Measurements from ENCODE around the gene RAD51AP2. TPM values are rescaled to one million over a fixed set of nuclear protein-coding genes. Genes with fewer than 3 reads are reported as not detected.
"Not testable (repeated sequence)": the region's sequence is repeated elsewhere in the genome, so short reads cannot be mapped to it uniquely, and the experiment has no call there.

The RAD51AP2 gene
- total RNA-seq, 2 donors from 2014 or later = 4.2 TPM; not detected in 1

DNA sequence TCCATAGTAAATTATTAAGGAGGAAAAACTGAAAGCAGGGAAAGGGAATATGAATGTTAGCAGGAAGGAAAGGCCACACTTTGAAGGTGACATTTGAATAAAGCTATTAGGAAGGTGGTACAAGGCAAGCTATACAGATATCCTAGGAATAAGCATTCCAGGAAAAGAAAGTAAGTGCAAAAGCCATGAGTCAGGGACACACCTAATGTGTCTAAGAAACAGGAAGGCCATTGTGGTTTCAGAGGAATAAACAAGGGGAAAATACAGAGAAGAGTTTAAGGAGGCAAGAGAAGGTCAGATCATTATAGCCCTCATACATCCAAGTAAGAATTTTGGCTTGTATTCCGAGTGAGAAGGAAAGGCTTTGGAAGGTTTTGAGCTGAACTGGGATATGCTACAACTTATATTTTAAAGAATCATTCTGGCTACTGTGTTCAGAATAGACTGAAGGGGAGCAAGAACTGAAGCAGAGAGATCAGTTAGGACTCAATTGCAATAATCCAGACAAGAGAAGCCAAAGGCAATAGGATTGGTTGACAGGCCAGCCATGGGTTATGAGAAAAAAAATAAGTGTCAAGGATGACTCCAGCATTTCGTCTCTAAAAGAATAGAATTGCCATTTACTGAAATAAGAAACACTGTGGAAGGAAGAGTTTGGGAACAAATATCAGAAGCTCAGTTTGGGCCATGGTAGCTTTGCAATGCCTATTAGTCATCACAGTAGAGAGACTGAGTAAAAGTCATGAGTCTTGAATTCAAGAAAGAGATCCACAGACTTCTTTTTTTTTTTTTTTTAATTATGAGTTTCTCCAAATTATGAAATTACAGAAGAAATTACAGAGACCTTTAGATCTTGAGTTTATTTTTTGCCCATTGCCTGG is 11.3 kb downstream of the RAD51AP2 start:
- no peak for TF ChIP-seq POLR2A (IDR thresholded peaks at IDR 0.05)
- TF ChIP-seq POLR2AphosphoS5 (IDR thresholded peaks at IDR 0.05) = no peak
- no peak for TF ChIP-seq CTCF (IDR thresholded peaks at IDR 0.05)
- Histone ChIP-seq H3K27ac (no peak overlapping the region), H3K4me1 (replicated peaks) (no peaks in the 10 kb centered on the region), H3K9me3 (no peaks in the 10 kb centered on the region), H3K4me3 (no peak overlapping the region), H3K36me3 (no peaks in the 10 kb centered on the region), H3K27me3 (replicated peaks; ENCODE audit: insufficient read depth) (no peaks in the 10 kb centered on the region)
- WGBS = 84% methylated on average over 2 of the region's 2 CpGs
- DNase-seq (ENCODE audit: low spot score) = no peak
- intact Hi-C loops (cut with DNase I) = no loop called here

GRCh38 chr2:17497718-17498117 is 20.5 kb downstream of the RAD51AP2 start:
- DNase-seq (ENCODE audit: low spot score) = no peak
- H3K27ac ChIP-seq = no peak overlapping the region
- 62% methylated on average over 1 of the region's 1 CpG for WGBS
- no peak for TF ChIP-seq POLR2A (IDR thresholded peaks at IDR 0.05)
- TF ChIP-seq POLR2AphosphoS5 (IDR thresholded peaks at IDR 0.05) = no peak
- TF ChIP-seq CTCF (IDR thresholded peaks at IDR 0.05) = no peak
- intact Hi-C loops (cut with DNase I) = no loop called here
- H3K4me3 ChIP-seq = no peak overlapping the region
- no peaks in the 10 kb centered on the region for H3K27me3 ChIP-seq (replicated peaks; ENCODE audit: insufficient read depth)
- H3K36me3 ChIP-seq = no peaks in the 10 kb centered on the region
- H3K4me1 ChIP-seq (replicated peaks) = no peaks in the 10 kb centered on the region
- H3K9me3 ChIP-seq = no peaks in the 10 kb centered on the region

GRCh38 chr2:17495590-17495989 is 22.6 kb downstream of the RAD51AP2 start:
- WGBS = 26% methylated on average over 1 of the region's 1 CpG
- H3K36me3 ChIP-seq = no peaks in the 10 kb centered on the region
- no peak overlapping the region for H3K27ac ChIP-seq
- H3K4me3 ChIP-seq = no peak overlapping the region
- DNase-seq (ENCODE audit: low spot score) = no peak
- H3K4me1 ChIP-seq (replicated peaks) = no peaks in the 10 kb centered on the region
- no peaks in the 10 kb centered on the region for H3K9me3 ChIP-seq
- TF ChIP-seq POLR2A (IDR thresholded peaks at IDR 0.05) (no peak), CTCF (IDR thresholded peaks at IDR 0.05) (no peak), POLR2AphosphoS5 (IDR thresholded peaks at IDR 0.05) (no peak)
- no peaks in the 10 kb centered on the region for H3K27me3 ChIP-seq (replicated peaks; ENCODE audit: insufficient read depth)
- intact Hi-C loops (cut with DNase I) = no loop called here

DNA sequence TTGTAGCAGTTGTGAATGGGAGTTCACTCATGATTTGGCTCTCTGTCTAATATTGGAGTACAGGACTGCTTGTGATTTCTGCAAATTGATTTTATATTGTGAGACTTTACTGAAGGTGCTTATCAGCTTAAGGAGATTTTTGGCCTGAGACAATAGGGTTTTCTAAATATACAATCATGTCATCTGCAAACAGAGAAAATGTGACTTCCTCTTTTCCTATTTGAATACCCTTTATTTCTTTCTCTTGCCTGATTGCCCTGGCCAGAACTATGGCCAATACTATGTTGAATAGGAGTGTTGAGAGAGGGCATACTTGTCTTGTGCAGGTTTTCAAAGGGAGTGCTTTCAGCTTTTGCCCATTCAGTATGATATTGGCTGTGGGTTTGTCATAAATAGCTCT is 28.1 kb downstream of the RAD51AP2 start:
- H3K9me3 ChIP-seq; H3K36me3 ChIP-seq; H3K4me3 ChIP-seq; H3K27ac ChIP-seq; DNase-seq (ENCODE audit: low spot score); intact Hi-C loops (cut with DNase I); H3K4me1 ChIP-seq (replicated peaks); H3K27me3 ChIP-seq (replicated peaks; ENCODE audit: insufficient read depth): not testable (repeated sequence)

DNA sequence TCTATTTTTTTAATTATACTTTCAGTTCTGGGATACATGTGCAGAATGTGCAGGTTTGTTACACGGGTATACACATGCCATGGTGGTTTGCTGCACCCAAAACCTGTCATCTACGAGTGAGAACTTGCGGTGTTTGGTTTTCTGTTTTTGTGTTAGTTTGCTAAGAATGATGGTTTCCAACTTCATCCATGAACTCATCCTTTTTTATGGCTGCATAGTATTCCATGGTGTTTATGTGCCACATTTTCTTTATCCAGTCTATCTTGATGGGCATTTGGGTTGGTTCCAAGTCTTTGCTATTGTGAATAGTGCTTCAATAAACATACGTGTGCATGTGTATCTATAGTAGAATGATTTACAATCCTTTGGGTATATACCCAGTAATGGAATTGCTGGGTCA is 29.6 kb downstream of the RAD51AP2 start:
- H3K4me3 ChIP-seq; H3K9me3 ChIP-seq; H3K27me3 ChIP-seq (replicated peaks; ENCODE audit: insufficient read depth); H3K4me1 ChIP-seq (replicated peaks); H3K27ac ChIP-seq; intact Hi-C loops (cut with DNase I); H3K36me3 ChIP-seq; DNase-seq (ENCODE audit: low spot score): not testable (repeated sequence)
- WGBS = 84% methylated on average over 4 of the region's 4 CpGs

DNA sequence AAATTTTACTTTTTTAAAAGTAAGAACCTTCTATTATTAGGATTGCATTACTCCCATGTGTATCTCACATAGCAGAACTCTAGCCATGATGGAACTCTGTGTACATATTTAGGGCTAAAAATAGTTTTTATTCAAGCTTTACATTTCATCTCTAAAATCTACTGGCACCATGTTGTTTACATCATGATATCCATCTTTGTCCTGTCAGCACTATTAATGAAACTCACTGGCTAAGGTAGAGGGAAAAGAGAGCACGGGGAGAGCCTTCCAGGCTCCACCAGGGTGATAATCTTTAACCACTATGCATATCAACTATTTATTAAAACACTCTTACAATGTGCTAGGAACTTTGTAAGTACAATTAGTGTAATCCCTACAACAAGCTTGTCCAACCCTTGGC is 34.7 kb downstream of the RAD51AP2 start:
- TF ChIP-seq POLR2AphosphoS5 (IDR thresholded peaks at IDR 0.05) (no peak), POLR2A (IDR thresholded peaks at IDR 0.05) (no peak), CTCF (IDR thresholded peaks at IDR 0.05) (no peak)
- Histone ChIP-seq H3K36me3 (no peaks in the 10 kb centered on the region), H3K27me3 (replicated peaks; ENCODE audit: insufficient read depth) (no peaks in the 10 kb centered on the region), H3K4me3 (no peak overlapping the region), H3K27ac (no peak overlapping the region), H3K9me3 (no peaks in the 10 kb centered on the region), H3K4me1 (replicated peaks) (no peaks in the 10 kb centered on the region)
- intact Hi-C loops (cut with DNase I) = no loop called here
- DNase-seq (ENCODE audit: low spot score) = no peak
- 39% methylated on average over 1 of the region's 1 CpG for WGBS
